Activated CD4-positive, alpha-beta T cell treated with anti-CD3 and anti-CD28 coated beads, Interleukin-2, amount 50 U/mL, for 1 hour (primary cell): ENCODE measurements around the gene UCK1.

Source experiments
- DNase-seq: peaks from one replicate; pipeline ENCODE4 v3.0.0-alpha.2; 2020

Gene UCK1

DNA sequence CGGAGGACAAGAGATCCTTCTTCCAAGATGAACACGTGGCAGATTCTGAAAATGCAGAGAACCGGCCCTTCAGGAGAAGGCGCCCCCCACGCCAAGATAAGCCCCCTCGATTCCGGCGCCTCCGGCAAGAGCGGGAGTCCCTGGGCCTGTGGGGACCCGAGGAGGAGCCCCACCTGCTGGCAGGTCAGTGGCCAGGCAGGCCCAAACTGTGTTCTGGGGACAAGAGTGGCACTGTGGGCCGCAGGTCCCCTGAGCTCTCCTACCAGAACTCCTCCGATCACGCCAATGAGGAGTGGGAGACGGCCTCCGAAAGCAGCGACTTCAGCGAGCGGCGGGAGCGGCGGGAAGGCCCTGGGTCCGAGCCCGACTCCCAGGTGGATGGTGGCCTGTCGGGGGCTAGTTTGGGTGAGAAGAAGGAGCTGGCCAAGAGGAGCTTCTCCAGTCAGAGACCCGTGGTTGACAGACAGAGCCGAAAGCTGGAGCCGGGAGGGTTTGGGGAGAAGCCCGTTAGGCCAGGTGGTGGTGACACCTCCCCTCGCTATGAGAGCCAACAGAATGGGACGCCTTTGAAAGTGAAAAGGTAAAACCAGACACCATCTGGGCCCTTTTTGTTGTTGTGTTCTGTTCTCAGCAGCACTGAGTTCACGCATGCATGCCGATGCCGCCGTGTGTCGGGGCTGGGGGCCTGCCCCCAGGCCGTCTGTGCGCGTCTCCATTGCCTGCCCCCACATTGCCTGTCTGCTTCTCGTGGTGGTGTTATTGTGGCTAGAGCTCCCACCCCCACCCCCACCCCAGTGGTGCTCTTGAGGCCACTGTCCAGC lies 54.9 kb downstream of the UCK1 start:
- DNase-seq: no peak

DNA sequence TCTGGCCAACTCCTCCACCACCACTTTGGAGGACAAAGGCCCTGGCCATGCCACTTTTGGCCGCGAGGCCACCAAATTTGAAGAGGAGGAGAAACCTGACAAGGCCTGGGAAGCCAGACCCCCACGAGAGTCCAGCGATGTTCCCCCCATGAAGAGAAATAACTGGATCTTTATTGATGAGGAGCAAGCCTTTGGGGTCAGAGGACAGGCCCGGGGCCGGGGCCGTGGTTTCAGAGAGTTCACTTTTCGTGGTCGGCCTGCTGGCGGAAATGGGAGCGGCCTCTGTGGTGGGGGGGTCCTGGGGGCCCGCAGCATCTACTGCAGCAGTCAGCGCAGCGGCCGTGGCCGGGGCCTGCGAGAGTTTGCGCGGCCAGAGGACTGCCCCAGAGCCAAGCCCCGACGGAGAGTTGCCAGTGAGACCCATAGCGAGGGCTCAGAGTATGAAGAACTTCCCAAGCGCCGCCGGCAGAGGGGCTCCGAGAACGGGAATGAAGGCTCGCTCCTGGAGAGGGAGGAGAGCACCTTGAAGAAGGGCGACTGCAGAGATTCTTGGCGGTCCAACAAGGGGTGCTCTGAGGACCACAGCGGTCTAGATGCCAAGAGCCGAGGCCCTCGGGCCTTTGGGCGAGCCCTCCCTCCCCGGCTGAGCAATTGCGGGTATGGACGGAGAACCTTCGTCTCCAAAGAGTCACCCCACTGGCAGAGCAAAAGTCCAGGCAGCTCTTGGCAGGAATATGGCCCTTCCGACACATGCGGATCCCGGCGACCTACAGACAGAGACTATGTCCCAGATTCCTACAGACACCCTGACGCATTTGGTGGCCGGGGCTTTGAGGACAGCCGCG lies 55.7 kb downstream of the UCK1 start:
- no peak for DNase-seq

DNA sequence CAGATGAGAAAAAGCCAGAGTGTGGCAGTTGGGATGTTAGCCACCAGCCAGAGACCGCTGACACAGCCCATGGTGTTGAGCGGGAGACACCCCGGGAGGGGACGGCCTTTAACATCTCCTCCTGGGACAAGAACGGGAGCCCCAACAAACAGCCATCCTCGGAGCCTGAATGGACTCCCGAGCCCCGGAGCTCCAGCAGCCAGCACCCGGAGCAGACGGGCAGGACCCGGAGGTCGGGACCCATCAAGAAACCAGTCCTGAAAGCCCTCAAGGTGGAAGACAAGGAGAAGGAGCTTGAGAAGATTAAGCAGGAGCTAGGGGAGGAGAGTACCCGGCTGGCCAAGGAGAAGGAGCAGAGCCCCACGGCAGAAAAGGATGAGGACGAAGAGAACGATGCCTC lies 56.4 kb downstream of the UCK1 start:
- no peak for DNase-seq

- DNase-seq: no peak
Measured at GRCh38 chr9:131473891-131474290, 57.2 kb downstream of the UCK1 start.
